Endothelial cell of umbilical vein (primary cell): ENCODE results near the gene TFCP2.

Source experiments
- CTCF ChIP-seq, 2 donors: IDR thresholded peaks; 1 replicate in 1 of 2; 2 replicates in 1 of 2; pipeline ENCODE4 v1.5.1; 2011; ENCODE audit warnings: low read length in 2 of 2, mild to moderate bottlenecking in 2 of 2, moderate library complexity in 2 of 2, control low read depth in 1 of 2, inconsistent platforms in 1 of 2, low read depth in 1 of 2; ENCODE audit not compliant: insufficient read depth in 1 of 2; ENCODE audit errors: extremely low read depth in 1 of 2
- EZH2 ChIP-seq: IDR thresholded peaks from 2 replicates; pipeline ENCODE4 v1.6.1; 2012; ENCODE audit warnings: borderline replicate concordance, low read depth, mild to moderate bottlenecking, moderate library complexity, low read length, inconsistent platforms; ENCODE audit not compliant: severe bottlenecking
- FOS ChIP-seq: IDR thresholded peaks from 2 replicates; pipeline ENCODE4 v1.6.1; 2011; ENCODE audit warnings: mild to moderate bottlenecking, low read length, moderate library complexity, borderline replicate concordance; ENCODE audit not compliant: insufficient read depth
- GATA2 ChIP-seq: IDR thresholded peaks from 2 replicates; pipeline ENCODE4 v1.7.0; 2011; ENCODE audit warnings: low read depth, mild to moderate bottlenecking, moderate library complexity, mixed read lengths, low read length; ENCODE audit not compliant: insufficient read length, insufficient read depth
- MAX ChIP-seq: IDR thresholded peaks from 2 replicates; pipeline ENCODE4 v1.6.1; 2011; ENCODE audit not compliant: insufficient read depth, insufficient read length
- MYC ChIP-seq: IDR thresholded peaks from one replicate; pipeline ENCODE4 v1.6.1; 2011; ENCODE audit warnings: mild to moderate bottlenecking, low read depth, low read length
- POLR2A ChIP-seq: IDR thresholded peaks from 2 replicates; pipeline ENCODE4 v1.6.1; 2012; ENCODE audit warnings: low read depth, mild to moderate bottlenecking, control low read depth, low read length
- POLR2AphosphoS5 ChIP-seq: IDR thresholded peaks from 2 replicates; pipeline ENCODE4 v1.6.1; 2012; ENCODE audit warnings: low read depth, mild to moderate bottlenecking, control low read depth, low read length, moderate library complexity; ENCODE audit not compliant: insufficient read depth

GRCh38 chr12:51218607-51219161 lies 45.7 kb upstream of the TFCP2 start:
- TF ChIP-seq POLR2A: no peak
- no peak for TF ChIP-seq CTCF (IDR thresholded peaks at IDR 0.05; ENCODE audit: extremely low read depth in 1 of 2, insufficient read depth in 1 of 2, low read depth in 1 of 2, low read length in 2 of 2)
- TF ChIP-seq MAX: no peak
- TF ChIP-seq EZH2: no peak
- TF ChIP-seq MYC: no peak
- no peak for TF ChIP-seq POLR2AphosphoS5
- no peak for TF ChIP-seq FOS
- TF ChIP-seq GATA2: no peak
